Measurements from ENCODE around the gene MYO18A. TPM values are rescaled to one million over a fixed set of nuclear protein-coding genes. Genes with fewer than 3 reads are reported as not detected.

The MYO18A gene
- total and polyA plus RNA-seq, 2 experiments from 2014 or later, result 186 to 564 TPM

DNA sequence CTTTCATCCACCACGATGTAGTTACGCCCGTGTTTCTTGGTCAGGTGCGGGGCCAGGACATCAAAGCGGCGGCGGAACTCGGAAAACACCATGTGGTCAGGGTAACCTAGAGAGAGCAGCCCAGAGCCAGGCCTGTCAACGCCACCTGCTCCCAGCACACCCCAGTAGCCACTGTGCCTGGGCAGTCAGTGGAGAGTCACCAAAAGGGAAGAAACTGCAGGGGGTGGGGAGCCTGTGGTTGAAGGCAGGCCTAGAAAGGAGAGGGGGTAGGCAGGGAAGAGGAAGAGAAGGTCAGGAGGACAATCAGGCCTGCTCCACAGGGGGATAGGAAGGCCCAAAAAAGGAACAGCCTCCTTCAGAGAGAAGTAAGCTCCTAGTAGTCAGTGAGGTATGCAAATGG is 73.1 kb downstream of the MYO18A start:
- H3K4me1 ChIP-seq (ENCODE audit: low read depth), result peaks cover 2% of the 10 kb centered on the region
- no peaks in the 10 kb centered on the region for H3K27me3 ChIP-seq
- H3K4me3 ChIP-seq, result no peak overlapping the region
- no peaks in the 10 kb centered on the region for H3K9me3 ChIP-seq (ENCODE audit: low read depth)
- no peak overlapping the region for H3K27ac ChIP-seq
- H3K36me3 ChIP-seq, result peaks cover 65% of the 10 kb centered on the region
- DNase-seq (ENCODE audit: low read depth in 1 of 2, low spot score in 1 of 2), result no peak
- TF ChIP-seq, protein P1, sequence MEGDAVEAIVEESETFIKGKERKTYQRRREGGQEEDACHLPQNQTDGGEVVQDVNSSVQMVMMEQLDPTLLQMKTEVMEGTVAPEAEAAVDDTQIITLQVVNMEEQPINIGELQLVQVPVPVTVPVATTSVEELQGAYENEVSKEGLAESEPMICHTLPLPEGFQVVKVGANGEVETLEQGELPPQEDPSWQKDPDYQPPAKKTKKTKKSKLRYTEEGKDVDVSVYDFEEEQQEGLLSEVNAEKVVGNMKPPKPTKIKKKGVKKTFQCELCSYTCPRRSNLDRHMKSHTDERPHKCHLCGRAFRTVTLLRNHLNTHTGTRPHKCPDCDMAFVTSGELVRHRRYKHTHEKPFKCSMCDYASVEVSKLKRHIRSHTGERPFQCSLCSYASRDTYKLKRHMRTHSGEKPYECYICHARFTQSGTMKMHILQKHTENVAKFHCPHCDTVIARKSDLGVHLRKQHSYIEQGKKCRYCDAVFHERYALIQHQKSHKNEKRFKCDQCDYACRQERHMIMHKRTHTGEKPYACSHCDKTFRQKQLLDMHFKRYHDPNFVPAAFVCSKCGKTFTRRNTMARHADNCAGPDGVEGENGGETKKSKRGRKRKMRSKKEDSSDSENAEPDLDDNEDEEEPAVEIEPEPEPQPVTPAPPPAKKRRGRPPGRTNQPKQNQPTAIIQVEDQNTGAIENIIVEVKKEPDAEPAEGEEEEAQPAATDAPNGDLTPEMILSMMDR (IDR thresholded peaks at IDR 0.05; ENCODE audit: low read depth, low read length), result no peak

DNA sequence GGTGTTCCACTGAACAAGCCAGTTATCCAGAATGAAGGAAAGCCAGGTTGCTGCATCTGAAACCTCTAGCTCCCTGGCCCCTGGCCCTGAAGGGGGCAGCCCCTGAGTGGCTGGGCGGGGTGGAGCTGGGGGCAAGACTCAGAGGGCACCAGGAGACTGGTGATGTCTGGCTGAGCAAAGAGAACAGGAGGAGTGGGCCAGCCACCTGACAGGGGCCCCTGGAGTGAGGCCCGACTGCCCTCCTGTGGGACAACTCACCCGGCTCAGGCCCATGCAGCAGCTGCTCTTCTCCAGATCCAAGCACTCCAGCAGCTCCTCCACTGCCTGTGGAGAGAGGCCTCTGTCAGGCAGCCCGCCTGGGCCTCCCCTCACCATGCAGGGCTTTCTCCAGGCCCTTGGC is 76.9 kb downstream of the MYO18A start:
- no peak overlapping the region for H3K27ac ChIP-seq
- TF ChIP-seq, protein P1 (IDR thresholded peaks at IDR 0.05; ENCODE audit: low read depth, low read length), result no peak
- no peaks in the 10 kb centered on the region for H3K9me3 ChIP-seq (ENCODE audit: low read depth)
- H3K36me3 ChIP-seq, result peaks cover 60% of the 10 kb centered on the region
- DNase-seq (ENCODE audit: low read depth in 1 of 2, low spot score in 1 of 2), result no peak
- H3K4me3 ChIP-seq, result no peak overlapping the region
- H3K27me3 ChIP-seq, result no peaks in the 10 kb centered on the region
- H3K4me1 ChIP-seq (ENCODE audit: low read depth), result no peaks in the 10 kb centered on the region

DNA sequence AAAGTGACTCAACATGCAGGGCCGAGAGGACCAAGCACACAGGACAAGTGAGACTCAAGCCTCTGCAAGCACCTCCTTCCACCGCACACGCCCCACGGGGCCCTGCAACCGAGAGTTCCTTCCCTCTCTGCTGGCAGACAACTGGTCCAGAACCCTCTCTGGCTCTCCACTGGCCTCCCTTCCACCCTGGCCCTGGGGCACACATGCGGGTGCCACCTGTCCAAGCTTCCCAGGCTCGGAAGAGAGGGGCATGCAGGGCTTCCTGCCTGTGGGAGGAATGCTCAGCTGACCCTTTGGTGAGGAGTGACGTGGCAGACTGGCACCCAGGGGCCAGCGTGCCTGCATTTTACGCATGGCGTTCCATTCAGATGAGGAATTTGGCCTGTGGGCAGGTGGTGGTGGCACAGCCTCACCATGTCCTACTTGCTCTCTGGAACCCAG is 77.4 kb downstream of the MYO18A start:
- H3K27me3 ChIP-seq, result no peaks in the 10 kb centered on the region
- no peaks in the 10 kb centered on the region for H3K9me3 ChIP-seq (ENCODE audit: low read depth)
- peaks cover 60% of the 10 kb centered on the region for H3K36me3 ChIP-seq
- H3K27ac ChIP-seq, result no peak overlapping the region
- TF ChIP-seq, protein P1 (IDR thresholded peaks at IDR 0.05; ENCODE audit: low read depth, low read length), result no peak
- H3K4me1 ChIP-seq (ENCODE audit: low read depth), result no peaks in the 10 kb centered on the region
- no peak for DNase-seq (ENCODE audit: low read depth in 1 of 2, low spot score in 1 of 2)
- H3K4me3 ChIP-seq, result no peak overlapping the region

DNA sequence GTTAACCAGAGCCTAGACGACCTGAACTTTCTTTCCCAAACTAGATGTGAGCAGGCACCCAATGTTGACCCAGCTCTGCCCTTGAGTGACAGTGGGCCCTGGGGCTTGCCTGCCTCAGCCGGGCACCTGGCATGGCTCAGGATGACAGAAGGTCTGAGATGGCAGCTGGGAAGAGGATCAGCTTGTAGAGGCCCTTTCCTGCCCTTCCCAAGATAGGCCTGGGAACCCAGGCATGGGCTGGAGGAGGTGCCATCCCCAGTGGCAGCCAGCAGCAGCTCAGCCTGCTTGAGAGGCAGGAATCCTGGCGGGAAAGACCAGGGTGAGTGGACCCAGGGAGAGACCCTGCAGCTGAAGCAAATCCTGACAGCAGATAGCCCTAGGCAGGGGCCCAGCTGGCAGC is 78.2 kb downstream of the MYO18A start:
- Histone ChIP-seq H3K36me3 (peaks cover 67% of the 10 kb centered on the region), H3K27me3 (no peaks in the 10 kb centered on the region), H3K27ac (no peak overlapping the region), H3K9me3 (ENCODE audit: low read depth) (no peaks in the 10 kb centered on the region), H3K4me3 (no peak overlapping the region), H3K4me1 (ENCODE audit: low read depth) (no peaks in the 10 kb centered on the region)
- DNase-seq (ENCODE audit: low read depth in 1 of 2, low spot score in 1 of 2), result no peak
- TF ChIP-seq, protein P1 (IDR thresholded peaks at IDR 0.05; ENCODE audit: low read depth, low read length), result no peak

DNA sequence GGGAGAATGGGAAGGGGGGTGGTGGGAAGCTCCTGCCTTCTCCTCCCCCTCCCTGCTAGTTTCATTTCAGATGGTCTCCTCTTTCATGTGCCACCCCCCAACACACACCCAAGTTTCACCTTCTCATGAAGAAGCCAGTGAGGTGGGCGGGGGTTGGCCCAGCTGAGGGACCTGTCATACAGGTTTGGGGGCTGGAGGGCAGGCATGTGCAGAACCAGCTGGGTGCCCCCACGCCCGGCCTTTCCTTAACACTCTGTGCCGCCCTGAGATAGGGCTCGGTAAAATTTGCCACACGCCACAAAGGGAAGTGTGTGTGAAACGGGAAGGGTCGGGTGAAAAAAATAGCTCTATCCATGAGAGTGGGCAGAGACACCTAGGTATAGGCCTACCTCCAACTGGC is 79.9 kb downstream of the MYO18A start:
- Histone ChIP-seq H3K4me1 (ENCODE audit: low read depth) (no peaks in the 10 kb centered on the region), H3K36me3 (peaks cover 70% of the 10 kb centered on the region), H3K4me3 (no peak overlapping the region), H3K27me3 (no peaks in the 10 kb centered on the region), H3K9me3 (ENCODE audit: low read depth) (no peaks in the 10 kb centered on the region), H3K27ac (no peak overlapping the region)
- no peak for DNase-seq (ENCODE audit: low read depth in 1 of 2, low spot score in 1 of 2)
- TF ChIP-seq, protein P1 (IDR thresholded peaks at IDR 0.05; ENCODE audit: low read depth, low read length), result no peak

DNA sequence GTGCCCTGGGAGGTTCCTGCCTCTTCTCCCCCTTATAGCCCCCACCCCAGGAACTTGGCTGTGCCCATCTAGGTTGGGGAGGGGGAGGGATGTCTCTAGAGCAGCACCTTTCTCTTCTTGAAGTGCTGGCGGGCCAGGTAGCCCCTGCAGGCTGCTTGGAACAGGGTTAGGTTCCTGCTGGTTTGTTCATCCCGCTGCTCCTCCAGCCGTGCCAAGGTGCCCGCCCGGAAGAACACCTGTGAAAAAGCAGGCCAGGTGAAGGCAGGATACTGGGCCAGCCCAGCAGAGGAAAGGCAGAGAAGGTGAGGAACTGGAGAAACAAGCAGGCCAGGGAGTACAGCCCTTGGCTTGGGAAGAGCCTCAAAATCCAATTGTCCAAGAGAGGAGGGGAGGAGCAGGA is 80.7 kb downstream of the MYO18A start:
- TF ChIP-seq, protein P1 (IDR thresholded peaks at IDR 0.05; ENCODE audit: low read depth, low read length), result no peak
- Histone ChIP-seq H3K27me3 (no peaks in the 10 kb centered on the region), H3K9me3 (ENCODE audit: low read depth) (no peaks in the 10 kb centered on the region), H3K36me3 (peaks cover 77% of the 10 kb centered on the region), H3K4me1 (ENCODE audit: low read depth) (no peaks in the 10 kb centered on the region), H3K27ac (no peak overlapping the region), H3K4me3 (no peak overlapping the region)
- no peak for DNase-seq (ENCODE audit: low read depth in 1 of 2, low spot score in 1 of 2)
